HCT116 (cell line): Measurements from ENCODE around the gene LSP1. TPM values are rescaled to one million over a fixed set of nuclear protein-coding genes. Genes with fewer than 3 reads are reported as not detected.

Experiments
- ATAC-seq: fragments of 200-7000 bp; cut with Tn5 transposase; 2 replicates; pipeline ENCODE4 v1.9.1; 2020; ENCODE audit warnings: mild to moderate bottlenecking, moderate library complexity
- BruUV-seq: library from RNA; stranded (reverse); fragments of 400-500 nt; replicated peaks from 2 replicates; lab custom pipeline; 2021; lab: Mats Ljungman, UMichigan
- CTCF ChIA-PET: fragments of 300-600 bp; sonication (Branson Sonifier 250); formaldehyde crosslinking; loops from one replicate; lab custom pipeline; 2021; ENCODE audit warnings: antibody characterized with exemption; lab: Charles Lee
- POLR2A ChIA-PET: fragments of 300-600, 350-600 bp; sonication (Branson Sonifier 250); formaldehyde crosslinking; loops from one replicate; lab custom pipeline; 2021; ENCODE audit warnings: antibody characterized with exemption; lab: Charles Lee
- RAD21 ChIA-PET, 2 experiments: fragments of 300-600 bp; sonication (Branson Sonifier 250); formaldehyde crosslinking; loops; one replicate each; lab custom pipeline; 2023; ENCODE audit warnings: low total read pairs in 2 of 2; ENCODE audit not compliant: uncharacterized antibody in 2 of 2, unreplicated experiment in 2 of 2, low non-redundant PET in 1 of 2; lab: Charles Lee
- DNase-seq: peaks from one replicate; pipeline ENCODE4 v3.0.0-alpha.2; 2010; ENCODE audit warnings: low read depth, low spot score
- H2AFZ ChIP-seq: fragments of 200-600 bp; shearing (Covaris generic), sonication (generic); 2 replicates; pipeline ENCODE4 v1.6.1; 2017; ENCODE audit warnings: low read depth, mixed run types, mixed read lengths, antibody characterized with exemption, low read length; ENCODE audit not compliant: poor library complexity, severe bottlenecking
- H3K27ac ChIP-seq: 2 replicates; pipeline ENCODE4 v1.5.1; 2012; ENCODE audit warnings: low read depth, low read length
- H3K27me3 ChIP-seq: fragments of 200-600 bp; sonication (generic); 2 replicates; pipeline ENCODE4 v1.6.1; 2016; ENCODE audit warnings: mixed run types, low read length, mixed read lengths; ENCODE audit not compliant: insufficient read depth
- H3K36me3 ChIP-seq, 2 experiments: fragments of 200-500 bp in 1 of 2; fragments of 200-600 bp in 1 of 2; sonication (Bioruptor generic) in 1 of 2; sonication (generic) in 1 of 2; 2 replicates each; pipeline versions ENCODE4 v1.5.1 to v1.6.1; 2014 to 2016; ENCODE audit warnings: low read length in 2 of 2, inconsistent platforms in 1 of 2, mixed read lengths in 1 of 2, mixed run types in 1 of 2; ENCODE audit not compliant: insufficient read depth in 2 of 2, control insufficient read depth in 1 of 2
- H3K4me1 ChIP-seq, 2 experiments: fragments of 200-600 bp in 1 of 2; sonication (generic) in 1 of 2; 2 replicates each; pipeline versions ENCODE4 v1.5.1 to v1.6.1; 2012 to 2017; ENCODE audit warnings: low read length in 2 of 2, inconsistent platforms in 1 of 2, mild to moderate bottlenecking in 1 of 2, mixed read lengths in 1 of 2, mixed run types in 1 of 2, moderate library complexity in 1 of 2; ENCODE audit not compliant: insufficient read depth in 2 of 2, control insufficient read depth in 1 of 2
- H3K4me2 ChIP-seq: fragments of 200-600 bp; sonication (generic); 2 replicates; pipeline ENCODE4 v1.6.1; 2017; ENCODE audit warnings: mixed run types, low read length, mixed read lengths
- H3K4me3 ChIP-seq, 2 experiments: fragments of 200-600 bp in 1 of 2; sonication (generic) in 1 of 2; replicated peaks in 1 of 2; 2 replicates each; pipeline ENCODE4 v1.5.1; 2011 to 2016; ENCODE audit warnings: low read length in 2 of 2, control low read depth in 1 of 2, low read depth in 1 of 2, mild to moderate bottlenecking in 1 of 2, mixed read lengths in 1 of 2, mixed run types in 1 of 2
- H3K79me2 ChIP-seq: fragments of 200-600 bp; sonication (generic); 2 replicates; pipeline ENCODE4 v1.6.1; 2017; ENCODE audit warnings: mild to moderate bottlenecking, mixed run types, low read length, moderate library complexity, mixed read lengths; ENCODE audit not compliant: insufficient read depth
- H3K9ac ChIP-seq: fragments of 200-600 bp; sonication (generic); 2 replicates; pipeline ENCODE4 v1.6.1; 2016; ENCODE audit warnings: low read length, mixed read lengths
- H3K9me2 ChIP-seq: fragments of 200-600 bp; sonication (generic), shearing (Covaris generic); 2 replicates; pipeline ENCODE4 v1.6.1; 2017; ENCODE audit warnings: mixed run types, mild to moderate bottlenecking, moderate library complexity; ENCODE audit not compliant: insufficient read depth
- H3K9me3 ChIP-seq, 2 experiments: fragments of 200-500 bp in 1 of 2; fragments of 200-600 bp in 1 of 2; sonication (Bioruptor generic) in 1 of 2; sonication (generic) in 1 of 2; 2 replicates each; pipeline ENCODE4 v1.6.1; 2014 to 2017; ENCODE audit warnings: low read length in 2 of 2, mixed read lengths in 2 of 2, inconsistent platforms in 1 of 2, low read depth in 1 of 2, mild to moderate bottlenecking in 1 of 2, mixed run types in 1 of 2, moderate library complexity in 1 of 2; ENCODE audit not compliant: control insufficient read depth in 1 of 2, insufficient read depth in 1 of 2
- H4K20me1 ChIP-seq: fragments of 200-600 bp; sonication (generic), shearing (Covaris generic); 2 replicates; pipeline ENCODE4 v1.6.1; 2017; ENCODE audit warnings: mixed run types, mild to moderate bottlenecking, moderate library complexity; ENCODE audit not compliant: insufficient read depth
- CEBPB ChIP-seq: IDR thresholded peaks from 2 replicates; pipeline ENCODE4 v1.6.1; 2012; ENCODE audit warnings: low read depth
- EGR1 ChIP-seq: IDR thresholded peaks from 2 replicates; pipeline ENCODE4 v1.6.1; 2012; ENCODE audit warnings: low read depth
- EZH2 ChIP-seq: fragments of 200-600 bp; sonication (generic); IDR thresholded peaks from 2 replicates; pipeline ENCODE4 v1.6.1; 2017; ENCODE audit warnings: antibody characterized with exemption, mixed run types
- JUND ChIP-seq: IDR thresholded peaks from 2 replicates; pipeline ENCODE4 v1.6.1; 2012
- POLR2AphosphoS5 ChIP-seq: IDR thresholded peaks from 2 replicates; pipeline ENCODE4 v1.6.1; 2011; ENCODE audit warnings: mild to moderate bottlenecking, low read depth, low read length, moderate library complexity
- RAD21 ChIP-seq: IDR thresholded peaks from 2 replicates; pipeline ENCODE4 v1.6.1; 2012; ENCODE audit warnings: low read depth, mild to moderate bottlenecking
- SP1 ChIP-seq: IDR thresholded peaks from 2 replicates; pipeline ENCODE4 v1.6.1; 2012; ENCODE audit warnings: low read depth
- SRF ChIP-seq: IDR thresholded peaks from 2 replicates; pipeline ENCODE4 v1.6.1; 2012; ENCODE audit warnings: low read depth
- TCF7L2 ChIP-seq: IDR thresholded peaks from 2 replicates; pipeline ENCODE4 v1.7.0; 2011; ENCODE audit warnings: borderline replicate concordance, inconsistent platforms; ENCODE audit not compliant: insufficient read depth, insufficient read length; ENCODE audit errors: extremely low read depth
- intact Hi-C: fragments of 100-400 bp; cut with micrococcal nuclease; formaldehyde crosslinking; loops from 2 replicates; pipeline ENCODE4 v1.10.0; 2022
- total RNA-seq: library from RNA; stranded (reverse); gene quantifications from one replicate; pipeline ENCODE4 v1.2.1, GENCODE V29; 2021; ENCODE audit not compliant: unreplicated experiment
- TF ChIP-seq, protein P1 (sequence below): IDR thresholded peaks from 2 replicates; pipeline ENCODE4 v1.6.1; 2011; ENCODE audit warnings: mild to moderate bottlenecking, low read length, moderate library complexity; ENCODE audit not compliant: insufficient replicate concordance; ENCODE audit errors: extremely low read depth
- TF ChIP-seq, protein P2 (sequence below): IDR thresholded peaks from 2 replicates; pipeline ENCODE4 v1.6.1; 2012

The LSP1 gene
- total RNA-seq, 1 experiment from 2014 or later, result 1.3 TPM

DNA sequence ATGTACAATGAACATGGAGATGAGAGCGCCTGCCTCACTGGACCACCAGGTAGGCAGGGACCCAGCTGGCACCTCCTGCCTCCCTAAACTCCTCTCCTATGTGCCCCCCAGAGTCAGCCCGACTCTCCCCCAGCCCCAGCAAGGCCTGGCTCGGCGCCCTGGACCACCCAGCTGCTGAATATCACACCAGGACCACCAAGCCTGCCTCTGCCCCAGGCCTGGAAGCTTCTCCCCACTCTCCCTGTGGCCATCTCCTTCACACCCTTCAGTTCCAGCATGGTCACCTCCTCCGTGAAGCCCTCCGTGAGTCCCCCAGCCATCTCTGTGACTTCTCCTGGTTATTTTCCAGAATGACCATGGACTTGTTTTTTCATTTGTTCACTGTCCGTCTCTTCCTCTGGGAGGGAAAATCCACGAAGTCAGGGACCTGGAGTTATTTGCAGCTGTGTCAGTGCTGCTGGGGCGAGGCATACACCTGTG is 6.4 kb upstream of the LSP1 start:
- Histone ChIP-seq H4K20me1 (no peaks in the 10 kb centered on the region), H3K27ac (no peak overlapping the region), H3K4me3 (no peak overlapping the region), H3K9ac (no peak overlapping the region), H3K9me3 (no peaks in the 10 kb centered on the region), H3K4me1 (no peaks in the 10 kb centered on the region), H2AFZ (no peak overlapping the region), H3K27me3 (no peaks in the 10 kb centered on the region), H3K79me2 (no peaks in the 10 kb centered on the region), H3K9me2 (no peaks in the 10 kb centered on the region), H3K4me2 (no peak overlapping the region), H3K36me3 (no peaks in the 10 kb centered on the region)
- TF ChIP-seq EGR1, result no peak
- TF ChIP-seq POLR2AphosphoS5, result no peak
- no peak for TF ChIP-seq RAD21
- TF ChIP-seq EZH2, result no peak
- TF ChIP-seq, protein P1, sequence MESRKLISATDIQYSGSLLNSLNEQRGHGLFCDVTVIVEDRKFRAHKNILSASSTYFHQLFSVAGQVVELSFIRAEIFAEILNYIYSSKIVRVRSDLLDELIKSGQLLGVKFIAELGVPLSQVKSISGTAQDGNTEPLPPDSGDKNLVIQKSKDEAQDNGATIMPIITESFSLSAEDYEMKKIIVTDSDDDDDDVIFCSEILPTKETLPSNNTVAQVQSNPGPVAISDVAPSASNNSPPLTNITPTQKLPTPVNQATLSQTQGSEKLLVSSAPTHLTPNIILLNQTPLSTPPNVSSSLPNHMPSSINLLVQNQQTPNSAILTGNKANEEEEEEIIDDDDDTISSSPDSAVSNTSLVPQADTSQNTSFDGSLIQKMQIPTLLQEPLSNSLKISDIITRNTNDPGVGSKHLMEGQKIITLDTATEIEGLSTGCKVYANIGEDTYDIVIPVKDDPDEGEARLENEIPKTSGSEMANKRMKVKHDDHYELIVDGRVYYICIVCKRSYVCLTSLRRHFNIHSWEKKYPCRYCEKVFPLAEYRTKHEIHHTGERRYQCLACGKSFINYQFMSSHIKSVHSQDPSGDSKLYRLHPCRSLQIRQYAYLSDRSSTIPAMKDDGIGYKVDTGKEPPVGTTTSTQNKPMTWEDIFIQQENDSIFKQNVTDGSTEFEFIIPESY, result no peak
- TF ChIP-seq TCF7L2, result no peak
- TF ChIP-seq JUND, result no peak
- no peak for TF ChIP-seq SP1
- TF ChIP-seq, protein P2, sequence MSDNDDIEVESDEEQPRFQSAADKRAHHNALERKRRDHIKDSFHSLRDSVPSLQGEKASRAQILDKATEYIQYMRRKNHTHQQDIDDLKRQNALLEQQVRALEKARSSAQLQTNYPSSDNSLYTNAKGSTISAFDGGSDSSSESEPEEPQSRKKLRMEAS, result no peak
- no peak for TF ChIP-seq SRF
- TF ChIP-seq CEBPB, result no peak
- intact Hi-C loops, result no loop called here
- ChIA-PET RAD21 (no interaction called here), POLR2A (no interaction called here), CTCF (interaction anchor here (1.0 to 1.8 kb wide), 3 partner anchors 10 to 304 kb away, joined by 3 to 10 read pairs (median 3); no protein-coding TSS in a partner anchor)
- ATAC-seq, result no peak
- DNase-seq, result no peak
- no TSS peak for BruUV-seq
